Eye (tissue), 1 donor: Measurements from ENCODE around the gene TWIST2.

ENCODE experiments used
- DNase-seq: peaks from one replicate; pipeline ENCODE4 v3.0.0-alpha.2; 2015

The TWIST2 gene

DNA sequence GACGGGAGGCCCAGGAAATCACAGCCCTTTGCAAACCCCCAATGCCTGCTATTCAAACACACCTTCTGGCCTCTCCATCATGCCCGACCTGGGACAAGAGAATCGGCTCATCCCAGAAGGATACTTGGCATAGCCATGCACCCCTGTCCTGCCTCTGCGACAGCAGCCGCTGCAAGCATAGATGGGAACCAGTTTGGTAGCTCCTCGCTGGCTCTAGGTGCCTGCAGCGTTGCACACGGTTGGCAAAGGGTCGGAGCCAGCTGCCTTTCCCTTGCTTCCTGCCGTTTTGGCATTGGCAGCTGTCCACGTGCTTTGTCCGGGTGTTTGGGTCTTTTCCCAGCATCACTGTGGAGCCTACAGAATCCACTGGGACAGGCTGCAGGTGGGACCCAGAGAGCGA lies 76.9 kb downstream of the TWIST2 start:
- no peak for DNase-seq

- no peak for DNase-seq
Observed at GRCh38 chr2:238925281-238925680, 77.4 kb downstream of the TWIST2 start.

DNA sequence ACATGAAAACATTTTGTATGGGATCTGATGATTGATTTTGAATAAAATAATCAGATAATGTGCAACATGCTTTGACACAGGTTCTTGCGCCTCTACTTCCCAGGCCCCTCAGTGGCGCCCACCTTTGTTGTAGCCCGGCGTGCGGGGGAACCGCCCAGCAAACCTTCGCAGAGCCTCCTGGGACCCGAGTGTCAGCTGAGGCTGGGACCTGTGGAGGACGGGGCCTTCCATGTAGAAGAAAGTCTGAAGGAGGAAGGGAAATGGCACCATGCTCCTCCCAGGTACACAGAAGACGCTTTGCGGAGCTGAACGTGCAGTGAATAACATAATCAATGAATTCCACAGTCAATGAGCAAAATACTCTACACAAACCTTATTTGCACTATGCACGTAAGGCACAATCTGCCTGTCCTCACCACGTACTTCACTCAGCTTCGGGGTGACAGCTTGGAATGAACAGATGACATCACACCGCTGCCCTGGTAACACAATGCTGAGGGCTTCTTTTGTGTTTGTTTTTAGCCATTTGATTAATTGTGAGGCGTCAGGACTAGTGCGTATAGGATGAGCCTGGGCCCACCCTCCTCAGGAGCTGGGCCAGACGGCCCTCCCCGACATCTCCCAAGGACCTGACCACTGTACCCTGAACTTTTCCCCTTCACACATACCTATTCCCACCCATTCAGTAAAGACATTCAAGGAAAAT lies 78.1 kb downstream of the TWIST2 start:
- DNase-seq = no peak

- DNase-seq = no peak
Observed at GRCh38 chr2:238926761-238927611, 79.1 kb downstream of the TWIST2 start.

DNA sequence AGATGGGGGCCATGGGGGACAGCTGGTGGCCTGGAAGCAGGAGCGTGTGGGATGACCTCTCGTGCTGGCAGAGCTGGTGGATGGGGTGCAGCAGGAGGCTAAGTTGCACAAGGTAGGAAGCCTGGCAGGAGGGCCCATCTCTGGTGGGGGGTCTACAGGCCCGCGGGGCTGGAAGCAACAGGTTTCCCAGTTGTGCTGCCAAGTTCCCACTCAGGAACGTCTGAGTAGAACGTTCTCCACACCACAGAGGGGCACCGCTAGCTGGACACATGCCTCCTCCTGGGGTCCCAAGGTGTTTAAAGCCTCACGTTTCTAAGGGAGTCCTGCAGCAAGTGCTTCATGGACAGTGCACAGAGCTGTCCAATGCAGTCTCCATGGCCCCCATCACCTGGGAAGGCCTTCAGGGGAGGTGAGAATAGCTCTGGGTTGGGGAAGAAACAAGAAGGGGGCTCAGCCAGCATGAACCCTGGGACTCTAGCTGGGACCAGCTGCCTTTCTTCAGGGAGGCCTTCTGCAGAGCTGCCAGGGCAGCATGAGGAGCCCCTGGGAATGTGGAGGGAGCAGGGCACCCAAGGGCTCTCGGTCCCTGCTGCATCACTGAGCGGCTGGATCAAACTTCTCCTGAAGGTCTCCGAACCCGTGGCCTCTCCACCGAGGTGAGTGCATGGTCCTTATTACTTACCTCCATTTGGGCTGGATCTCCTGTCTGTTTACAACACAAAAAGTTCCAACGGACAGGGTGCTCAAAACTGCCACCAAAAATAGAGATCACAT lies 80.0 kb downstream of the TWIST2 start:
- DNase-seq = no peak

- DNase-seq = no peak
Observed at GRCh38 chr2:238928520-238929241, 80.8 kb downstream of the TWIST2 start.

GRCh38 chr2:238929242-238930081 lies 81.6 kb downstream of the TWIST2 start:
- no peak for DNase-seq

DNA sequence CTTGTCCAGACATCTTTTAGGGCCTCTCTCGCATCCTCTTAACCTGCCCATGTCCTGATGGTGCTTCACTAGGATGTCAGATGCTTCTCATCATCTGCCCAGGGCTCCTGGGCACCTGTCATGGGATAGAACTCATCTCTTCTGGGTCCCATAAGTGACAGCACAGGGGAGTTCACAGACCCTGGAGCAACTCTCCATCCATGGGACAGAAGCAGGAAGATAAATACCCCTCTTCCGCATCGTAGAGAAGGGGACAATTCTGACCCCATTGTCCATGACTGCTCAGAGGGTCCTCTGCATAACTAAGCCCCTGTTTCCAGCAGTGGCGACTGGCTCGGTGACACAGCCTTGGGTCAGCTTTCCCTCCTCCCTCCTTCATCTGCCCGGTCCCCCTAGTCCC lies 82.3 kb downstream of the TWIST2 start:
- no peak for DNase-seq

GRCh38 chr2:238936162-238937052 lies 88.5 kb downstream of the TWIST2 start:
- DNase-seq = no peak

DNA sequence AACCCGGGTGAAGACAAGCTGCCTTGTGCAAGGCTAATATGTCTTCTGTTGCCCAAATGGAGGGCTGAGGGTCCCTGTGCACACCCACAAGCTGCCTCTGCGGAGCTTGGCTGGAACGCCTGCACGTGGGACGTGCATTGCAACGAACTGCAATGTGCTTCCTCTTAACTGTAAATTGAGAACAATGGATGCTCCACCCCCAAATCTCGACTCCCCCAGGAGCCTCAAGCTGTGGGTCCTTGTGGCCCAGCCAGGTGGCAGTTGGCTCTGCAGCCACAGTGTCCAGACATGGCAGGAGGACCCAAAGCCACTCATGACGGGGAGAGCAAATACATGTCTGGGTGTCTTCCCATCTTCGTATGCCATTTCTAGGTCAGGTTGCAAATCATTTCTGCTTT lies 90.1 kb downstream of the TWIST2 start:
- DNase-seq = no peak

GRCh38 chr2:238938401-238939055 lies 90.6 kb downstream of the TWIST2 start:
- DNase-seq = peak; percentile 21

- no peak for DNase-seq
Observed at GRCh38 chr2:238939074-238939473, 91.2 kb downstream of the TWIST2 start.

DNA sequence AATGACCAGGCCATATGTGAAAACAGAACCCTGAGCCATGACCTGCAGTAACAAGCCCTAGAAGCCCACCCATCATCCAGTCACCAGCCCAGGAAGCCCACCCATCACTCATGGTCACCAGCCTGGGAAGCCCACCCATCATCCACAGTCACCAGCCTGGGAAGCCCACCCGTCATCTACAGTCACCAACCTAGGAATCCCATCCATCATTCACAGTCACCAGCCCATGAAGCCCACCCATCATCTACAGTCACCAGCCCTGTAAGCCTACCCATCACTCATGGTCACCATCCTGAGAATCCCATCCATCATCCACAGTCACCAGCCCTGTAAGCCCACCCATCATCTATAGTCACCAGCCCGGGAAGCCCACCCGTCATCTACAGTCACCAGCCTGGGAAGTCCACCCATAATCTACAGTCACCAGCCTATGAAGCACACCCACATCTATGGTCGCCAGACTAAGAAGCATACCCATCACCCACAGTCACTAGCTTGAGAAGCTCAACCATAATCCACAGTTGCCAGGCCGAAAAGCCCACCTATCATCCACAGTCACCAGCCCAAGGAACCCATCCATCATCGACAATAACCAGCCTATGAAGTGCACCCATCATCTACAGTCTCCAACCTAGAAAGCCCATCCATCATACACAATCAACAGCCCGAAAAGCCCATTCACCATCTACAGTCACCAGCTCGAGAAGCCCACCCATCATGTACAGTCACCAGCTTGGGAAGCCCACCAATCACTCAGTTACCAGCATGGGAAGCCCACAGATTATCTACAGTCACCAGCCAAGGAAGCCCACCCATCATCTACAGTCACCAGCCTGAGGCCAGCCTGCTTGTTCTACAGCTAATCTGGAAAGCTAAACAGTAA lies 91.9 kb downstream of the TWIST2 start:
- DNase-seq = no peak

DNA sequence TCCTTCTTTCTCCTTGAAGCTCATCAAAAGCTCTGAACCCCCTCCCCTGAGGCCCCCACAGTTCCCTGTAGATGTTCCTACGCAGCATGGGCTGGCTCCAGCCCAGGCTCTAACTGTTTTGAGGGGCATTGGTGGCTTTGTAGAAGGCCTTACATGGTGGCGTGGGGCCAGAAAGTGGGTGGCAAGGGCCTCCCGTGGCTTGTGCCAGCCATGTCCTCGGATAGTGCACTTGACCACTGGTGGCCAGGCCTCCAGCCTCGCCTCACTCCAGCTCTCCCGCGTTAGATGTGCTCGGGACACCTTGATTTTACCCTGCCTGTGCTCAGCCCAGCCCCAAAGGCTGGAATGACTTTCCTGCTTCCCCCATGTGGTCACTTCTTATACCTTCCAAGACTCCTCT lies 92.9 kb downstream of the TWIST2 start:
- no peak for DNase-seq

- no peak for DNase-seq
Observed at GRCh38 chr2:238941262-238941792, 93.4 kb downstream of the TWIST2 start.

DNA sequence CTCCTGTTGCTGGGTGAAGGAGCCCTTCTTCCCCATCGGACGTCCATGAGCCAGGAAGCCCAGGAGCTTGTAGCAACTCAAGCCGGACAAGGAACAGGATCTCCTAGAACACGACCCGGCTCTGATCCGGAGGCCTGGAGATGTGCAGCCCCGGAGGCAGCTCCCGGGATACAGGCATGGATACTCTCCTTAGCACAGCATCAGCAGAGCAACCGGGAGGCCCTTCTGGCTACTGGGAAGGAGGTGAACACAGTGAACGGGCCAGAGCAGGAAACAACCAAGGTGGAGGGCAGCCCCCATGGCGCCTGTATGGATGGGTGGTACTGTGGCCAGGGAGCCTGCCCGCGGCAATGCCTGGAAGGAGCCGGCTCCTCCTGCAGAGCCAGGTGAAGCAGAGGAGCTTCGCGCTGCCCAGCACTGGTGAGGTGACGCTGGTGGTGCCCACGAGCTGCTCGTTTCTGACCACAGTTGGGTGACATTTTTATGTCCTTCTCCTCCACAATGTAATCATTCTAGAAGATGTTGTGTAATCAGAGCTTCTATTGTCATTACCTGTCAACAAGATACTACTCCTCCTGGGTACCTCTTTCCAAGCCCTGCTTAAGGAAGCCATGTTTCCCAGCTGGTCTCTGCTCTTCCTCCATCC lies 94.3 kb downstream of the TWIST2 start:
- DNase-seq = no peak

GRCh38 chr2:238942726-238943300 lies 94.9 kb downstream of the TWIST2 start:
- DNase-seq = no peak
